Stimulated activated CD4-positive, alpha-beta T cell treated with anti-CD3 and anti-CD28 coated beads, Interleukin-1b, Interleukin-23, amount 100 ng/mL, for 24 hours (primary cell): ENCODE data around the gene EPG5.
A peak's percentile ranks its signal among the peaks of the same experiment; 100 is the strongest.
"Not testable (repeated sequence)": the region's sequence is repeated elsewhere in the genome, so short reads cannot be mapped to it uniquely, and the experiment has no call there.

Experiments used
- DNase-seq, 4 experiments: peaks; one replicate each; pipeline ENCODE4 v3.0.0-alpha.2; 2020; ENCODE audit warnings: low read depth in 4 of 4, low spot score in 1 of 4

The EPG5 gene

GRCh38 chr18:45976566-45976965, 9.4 kb upstream of the EPG5 start:
- no peak for DNase-seq

- DNase-seq, result peak; percentile 28 to 44 (median 33)
Observed at GRCh38 chr18:45974088-45974536, 7.0 kb upstream of the EPG5 start.

GRCh38 chr18:45964913-45965312, 2.2 kb downstream of the EPG5 start:
- not testable (repeated sequence) for DNase-seq

- no peak for DNase-seq
Observed at GRCh38 chr18:45962866-45963265, 4.3 kb downstream of the EPG5 start.

GRCh38 chr18:45962461-45962860, 4.7 kb downstream of the EPG5 start:
- no peak for DNase-seq

- not testable (repeated sequence) for DNase-seq
Observed at GRCh38 chr18:45959484-45959883, 7.6 kb downstream of the EPG5 start.

- DNase-seq, result no peak
Observed at GRCh38 chr18:45958730-45959129, 8.4 kb downstream of the EPG5 start.

- no peak for DNase-seq
Observed at GRCh38 chr18:45958027-45958426, 9.1 kb downstream of the EPG5 start.

GRCh38 chr18:45957100-45957499, 10.0 kb downstream of the EPG5 start:
- DNase-seq, result no peak

GRCh38 chr18:45954070-45954934, 12.8 kb downstream of the EPG5 start:
- no peak for DNase-seq

- DNase-seq, result no peak
Observed at GRCh38 chr18:45951016-45951714, 16.0 kb downstream of the EPG5 start.

- no peak for DNase-seq
Observed at GRCh38 chr18:45945669-45946068, 21.5 kb downstream of the EPG5 start.

- no peak for DNase-seq
Observed at GRCh38 chr18:45940724-45941123, 26.4 kb downstream of the EPG5 start.

- no peak for DNase-seq
Observed at GRCh38 chr18:45939236-45939635, 27.9 kb downstream of the EPG5 start.

GRCh38 chr18:45938488-45938935, 28.6 kb downstream of the EPG5 start:
- no peak for DNase-seq

GRCh38 chr18:45935591-45936335, 31.4 kb downstream of the EPG5 start:
- DNase-seq, result no peak

GRCh38 chr18:45932708-45933107, 34.4 kb downstream of the EPG5 start:
- no peak for DNase-seq

- DNase-seq, result no peak
Observed at GRCh38 chr18:45930963-45931362, 36.2 kb downstream of the EPG5 start.

- DNase-seq, result no peak
Observed at GRCh38 chr18:45926691-45927090, 40.4 kb downstream of the EPG5 start.

GRCh38 chr18:45926085-45926484, 41.0 kb downstream of the EPG5 start:
- no peak for DNase-seq

- no peak for DNase-seq
Observed at GRCh38 chr18:45923138-45923537, 44.0 kb downstream of the EPG5 start.

- DNase-seq, result no peak
Observed at GRCh38 chr18:45920367-45920766, 46.8 kb downstream of the EPG5 start.
